Forelimb muscle (tissue), 1 donor: ENCODE results near the gene CEP72. TPM values are rescaled to one million over a fixed set of nuclear protein-coding genes. Genes with fewer than 3 reads are reported as not detected.

Source experiments
- DNase-seq: peaks from one replicate; pipeline ENCODE4 v3.0.0-alpha.2; 2013; ENCODE audit warnings: low read depth
- polyA plus RNA-seq: library from polyadenylated mRNA; unstranded; fragments of 120-200 nt; gene quantifications from one replicate; pipeline ENCODE4 v1.2.1, GENCODE V29; 2013; ENCODE audit not compliant: insufficient read length

Gene CEP72
- polyA plus RNA-seq, 1 donor = 3.5 TPM

GRCh38 chr5:658103-658502 is 46.0 kb downstream of the CEP72 start:
- DNase-seq = no peak

GRCh38 chr5:659496-660263 is 47.5 kb downstream of the CEP72 start:
- no peak for DNase-seq

- DNase-seq = no peak
These were observed 48.4 kb downstream of the CEP72 start for GRCh38 chr5:660491-661030.

GRCh38 chr5:661891-662750 is 50.0 kb downstream of the CEP72 start:
- DNase-seq = no peak

- DNase-seq = no peak
These were observed 50.8 kb downstream of the CEP72 start for GRCh38 chr5:662751-663435.

- no peak for DNase-seq
These were observed 51.5 kb downstream of the CEP72 start for GRCh38 chr5:663436-664342.

GRCh38 chr5:664343-664993 is 52.3 kb downstream of the CEP72 start:
- DNase-seq = no peak

- no peak for DNase-seq
These were observed 52.8 kb downstream of the CEP72 start for GRCh38 chr5:664994-665360.

GRCh38 chr5:665541-665955 is 53.4 kb downstream of the CEP72 start:
- no peak for DNase-seq

GRCh38 chr5:665956-666711 is 54.0 kb downstream of the CEP72 start:
- no peak for DNase-seq

- no peak for DNase-seq
These were observed 54.8 kb downstream of the CEP72 start for GRCh38 chr5:666816-667498.

- no peak for DNase-seq
These were observed 56.3 kb downstream of the CEP72 start for GRCh38 chr5:668283-668995.

GRCh38 chr5:669111-669841 is 57.1 kb downstream of the CEP72 start:
- DNase-seq = no peak

- DNase-seq = no peak
These were observed 57.8 kb downstream of the CEP72 start for GRCh38 chr5:669842-670395.

- DNase-seq = no peak
These were observed 58.5 kb downstream of the CEP72 start for GRCh38 chr5:670396-671270.
